Measurements from ENCODE around the gene PAK1.

The PAK1 gene

GRCh38 chr11:77436969-77437368, 36.9 kb downstream of the PAK1 start:
- DNase-seq (ENCODE audit: low read depth in 2 of 2), result no peak

DNA sequence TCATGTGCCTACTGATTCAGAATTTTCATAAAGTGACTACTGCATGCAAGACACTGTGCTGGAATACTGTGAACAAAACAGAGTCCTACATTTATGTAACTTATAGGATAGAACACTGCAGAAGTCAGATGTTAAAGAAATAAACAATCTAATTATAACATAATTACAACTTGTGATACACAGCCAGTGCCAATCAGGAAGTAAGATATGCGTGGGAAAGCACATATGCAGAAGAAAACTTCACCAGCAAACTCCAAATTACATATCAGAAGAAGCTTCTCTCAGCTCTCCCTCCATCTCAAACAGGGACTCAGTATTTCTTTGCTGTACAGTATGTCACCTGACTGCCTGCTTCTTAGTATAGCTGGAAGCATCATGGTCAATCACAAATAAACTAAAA, 37.4 kb downstream of the PAK1 start:
- no peak for DNase-seq (ENCODE audit: low read depth in 2 of 2)

DNA sequence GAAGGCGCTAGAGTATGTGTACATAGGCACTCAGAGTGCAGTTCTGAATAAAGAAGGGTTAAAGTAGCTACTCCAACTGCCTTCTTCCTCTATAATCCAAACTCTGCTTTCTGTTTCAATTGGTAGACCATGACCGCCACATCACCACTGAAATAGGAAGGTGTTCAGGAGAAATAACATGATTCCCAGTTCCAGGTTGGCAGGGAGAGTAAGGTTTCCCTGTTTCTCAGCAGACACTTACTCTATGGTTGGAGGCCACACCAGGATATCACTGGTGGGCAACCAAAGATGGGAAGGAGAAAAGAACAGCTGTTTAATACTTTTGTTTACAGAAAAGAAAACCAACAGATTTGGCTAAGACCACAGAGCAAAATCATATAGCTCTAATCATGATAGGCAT, 37.9 kb downstream of the PAK1 start:
- no peak for DNase-seq (ENCODE audit: low read depth in 2 of 2)

GRCh38 chr11:77431813-77432212, 42.1 kb downstream of the PAK1 start:
- no peak for DNase-seq (ENCODE audit: low read depth in 2 of 2)

- DNase-seq (ENCODE audit: low read depth in 2 of 2), result no peak
Measured at GRCh38 chr11:77428598-77428997, 45.3 kb downstream of the PAK1 start.

- no peak for DNase-seq (ENCODE audit: low read depth in 2 of 2)
Measured at GRCh38 chr11:77425346-77425745, 48.5 kb downstream of the PAK1 start.

GRCh38 chr11:77424644-77425043, 49.2 kb downstream of the PAK1 start:
- no peak for DNase-seq (ENCODE audit: low read depth in 2 of 2)

- DNase-seq (ENCODE audit: low read depth in 2 of 2), result no peak
Measured at GRCh38 chr11:77423624-77424023, 50.3 kb downstream of the PAK1 start.

GRCh38 chr11:77422687-77423086, 51.2 kb downstream of the PAK1 start:
- no peak for DNase-seq (ENCODE audit: low read depth in 2 of 2)

DNA sequence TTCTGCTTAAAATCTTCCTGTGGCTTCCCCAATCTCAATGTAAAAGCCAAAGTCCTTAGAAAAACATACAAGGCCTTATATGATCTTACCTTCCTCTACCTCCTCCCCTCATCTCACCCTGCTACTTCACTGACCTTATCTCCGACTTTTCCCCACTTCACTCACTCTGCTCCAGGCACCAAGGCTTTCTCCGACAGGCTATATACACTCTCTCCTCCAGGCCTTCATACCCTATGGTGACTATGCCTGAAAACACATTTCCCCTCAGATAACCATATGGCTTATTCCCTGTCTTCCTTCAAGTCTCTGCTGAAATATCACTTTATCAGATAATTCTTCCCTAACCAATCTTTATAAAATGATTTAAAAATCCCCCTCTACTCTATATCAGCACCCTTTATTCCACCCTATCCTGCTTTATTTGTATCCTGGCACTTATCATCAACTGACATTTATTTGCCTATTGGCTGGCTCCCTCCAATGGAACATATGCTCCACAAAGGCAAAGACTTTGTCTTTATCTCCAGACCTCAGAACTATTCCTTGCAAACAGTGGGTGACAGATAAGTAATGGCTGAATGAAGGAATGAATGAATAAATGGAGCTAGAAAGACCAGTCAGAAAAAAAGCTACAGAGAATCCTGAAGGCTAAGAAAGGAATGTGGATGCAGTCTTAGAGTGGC, 52.7 kb downstream of the PAK1 start:
- no peak for DNase-seq (ENCODE audit: low read depth in 2 of 2)

DNA sequence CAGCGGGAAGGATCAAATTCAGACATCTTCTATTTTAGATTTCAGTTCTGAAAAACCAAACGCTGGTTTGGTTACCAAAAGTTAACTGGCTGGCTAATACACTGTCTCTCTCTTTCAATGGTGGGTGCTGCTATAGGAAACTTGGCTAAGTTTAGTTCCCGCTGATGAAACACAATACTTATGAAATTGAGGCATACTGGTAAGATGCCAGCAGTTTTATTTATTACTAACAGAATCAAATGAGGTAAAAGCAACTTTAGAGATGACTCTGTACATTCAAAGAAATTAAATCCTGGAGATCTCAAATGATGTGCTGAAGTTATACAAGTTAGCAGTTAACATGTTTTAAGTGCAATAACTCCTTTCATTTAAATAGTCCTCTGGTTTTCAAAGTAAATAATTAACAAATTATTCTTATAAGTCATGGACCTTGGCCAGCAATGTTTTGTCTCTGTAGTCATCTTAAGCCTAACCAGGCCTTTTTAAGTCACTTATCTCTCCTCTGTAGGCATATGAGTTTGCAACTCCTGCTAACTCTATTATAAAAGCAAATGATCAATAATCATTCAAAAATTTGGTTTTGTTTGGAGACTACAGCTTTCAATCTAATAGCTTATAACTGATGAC, 54.8 kb downstream of the PAK1 start:
- no peak for DNase-seq (ENCODE audit: low read depth in 2 of 2)

- no peak for DNase-seq (ENCODE audit: low read depth in 2 of 2)
Measured at GRCh38 chr11:77418155-77418970, 55.5 kb downstream of the PAK1 start.

DNA sequence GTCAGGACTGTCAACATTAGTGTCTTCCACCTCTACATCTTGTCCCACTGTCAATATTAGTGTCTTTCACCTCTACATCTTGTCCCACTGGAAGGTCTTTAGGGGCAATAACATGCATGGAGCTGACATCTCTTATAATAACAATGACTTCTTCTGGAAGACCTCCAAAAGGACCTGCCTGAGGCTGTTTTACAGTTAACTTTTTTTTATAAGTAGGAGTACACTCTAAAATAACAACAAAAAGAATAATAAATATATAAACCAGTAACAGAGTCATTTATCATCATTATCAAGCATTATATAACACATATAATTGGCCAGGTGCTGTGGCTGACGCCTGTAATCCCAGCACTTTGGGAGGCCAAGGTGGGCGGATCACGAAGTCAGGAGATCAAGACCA, 57.5 kb downstream of the PAK1 start:
- DNase-seq (ENCODE audit: low read depth in 2 of 2), result no peak

GRCh38 chr11:77413850-77414460, 59.9 kb downstream of the PAK1 start:
- no peak for DNase-seq (ENCODE audit: low read depth in 2 of 2)

GRCh38 chr11:77412814-77413213, 61.1 kb downstream of the PAK1 start:
- no peak for DNase-seq (ENCODE audit: low read depth in 2 of 2)

DNA sequence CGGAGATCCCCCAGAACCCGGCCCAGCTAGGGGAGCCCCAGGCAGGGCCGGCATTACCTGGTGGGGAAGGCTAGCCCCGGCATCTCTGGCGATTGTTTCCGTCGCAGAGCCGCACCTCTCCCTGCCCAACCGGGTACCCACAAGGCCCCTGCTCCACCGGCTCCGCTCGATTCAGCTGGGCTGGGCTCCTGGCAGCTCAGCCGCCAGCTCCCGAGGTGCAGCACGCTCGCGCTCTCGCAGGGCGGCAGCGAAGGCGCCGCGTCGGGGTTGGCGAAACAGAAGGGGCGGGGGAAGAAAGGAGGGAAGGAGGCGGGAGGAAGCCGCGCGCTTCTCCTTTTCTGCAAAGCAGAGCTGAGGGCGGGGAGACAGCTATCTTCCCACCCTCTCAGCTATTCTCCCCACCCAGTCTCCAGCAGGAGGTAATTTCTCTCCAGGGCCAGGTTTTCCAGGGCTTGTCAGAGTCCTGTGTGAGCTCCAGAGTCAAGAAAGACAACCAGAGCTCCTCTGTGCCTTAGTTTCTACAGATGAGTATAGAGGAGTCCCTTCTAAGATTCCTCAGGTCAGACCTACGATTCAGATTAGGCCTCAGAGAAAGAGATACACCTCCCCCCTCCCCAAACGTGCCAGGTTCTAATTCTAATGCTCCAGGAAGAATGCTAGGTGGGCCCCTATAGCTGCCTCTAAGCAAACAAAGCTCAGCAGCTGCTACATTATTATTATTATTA, 62.0 kb downstream of the PAK1 start:
- peak; percentile 68 for DNase-seq (ENCODE audit: low read depth in 2 of 2)

GRCh38 chr11:77411137-77411707, 62.7 kb downstream of the PAK1 start:
- DNase-seq (ENCODE audit: low read depth in 2 of 2), result peak; percentile 2 to 5

- no peak for DNase-seq (ENCODE audit: low read depth in 2 of 2)
Measured at GRCh38 chr11:77410076-77410827, 63.6 kb downstream of the PAK1 start.

DNA sequence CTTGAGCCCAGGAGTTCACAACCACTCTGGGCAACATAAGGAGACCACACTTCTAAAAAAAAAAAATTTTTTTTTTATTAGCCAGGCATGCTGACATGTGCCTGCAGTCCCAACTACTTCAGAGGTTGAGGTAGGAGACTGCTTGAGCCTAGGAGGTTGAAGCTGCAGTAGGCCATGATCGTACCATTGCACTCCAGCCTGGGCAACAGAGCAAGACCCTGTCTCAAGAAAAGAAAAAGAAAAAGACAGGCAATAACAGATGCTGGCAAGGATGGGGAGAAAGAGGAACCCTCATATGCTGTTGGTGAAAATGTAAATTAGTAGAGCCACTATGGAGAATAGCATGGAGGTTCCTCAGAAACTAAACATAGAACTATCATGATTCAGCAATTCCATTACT, 64.8 kb downstream of the PAK1 start:
- DNase-seq (ENCODE audit: low read depth in 2 of 2), result no peak

GRCh38 chr11:77407613-77408012, 66.3 kb downstream of the PAK1 start:
- DNase-seq (ENCODE audit: low read depth in 2 of 2), result no peak

- DNase-seq (ENCODE audit: low read depth in 2 of 2), result no peak
Measured at GRCh38 chr11:77406396-77406795, 67.5 kb downstream of the PAK1 start.

All from stimulated activated CD4-positive, alpha-beta T cell treated with anti-CD3 and anti-CD28 coated beads, Interleukin-1b, Interleukin-23, amount 100 ng/mL, for 4 hours (primary cell).